GM19452 (cell line): ENCODE results near the gene PDGFRB.

Experiments used
- ATAC-seq: cut with Tn5 transposase; IDR thresholded peaks from one replicate; pipeline ENCODE4 v1.9.1; 2021; ENCODE audit not compliant: unreplicated experiment

The PDGFRB gene

GRCh38 chr5:150117945-150118560, 37.6 kb downstream of the PDGFRB start:
- ATAC-seq, result no peak

GRCh38 chr5:150116667-150117400, 38.8 kb downstream of the PDGFRB start:
- ATAC-seq, result no peak

GRCh38 chr5:150114773-150115408, 40.8 kb downstream of the PDGFRB start:
- no peak for ATAC-seq

- ATAC-seq, result no peak
Observed at GRCh38 chr5:150114102-150114641, 41.5 kb downstream of the PDGFRB start.

GRCh38 chr5:150113047-150113744, 42.4 kb downstream of the PDGFRB start:
- ATAC-seq, result no peak

GRCh38 chr5:150112201-150113046, 43.2 kb downstream of the PDGFRB start:
- no peak for ATAC-seq

GRCh38 chr5:150111122-150111521, 44.5 kb downstream of the PDGFRB start:
- ATAC-seq, result no peak

GRCh38 chr5:150109921-150110320, 45.7 kb downstream of the PDGFRB start:
- no peak for ATAC-seq

- ATAC-seq, result no peak
Observed at GRCh38 chr5:150108711-150109514, 46.7 kb downstream of the PDGFRB start.

GRCh38 chr5:150107909-150108447, 47.7 kb downstream of the PDGFRB start:
- no peak for ATAC-seq

GRCh38 chr5:150106674-150107426, 48.8 kb downstream of the PDGFRB start:
- ATAC-seq, result no peak

- no peak for ATAC-seq
Observed at GRCh38 chr5:150105928-150106615, 49.6 kb downstream of the PDGFRB start.

GRCh38 chr5:150104550-150104870, 51.1 kb downstream of the PDGFRB start:
- ATAC-seq, result no peak

GRCh38 chr5:150103678-150104549, 51.7 kb downstream of the PDGFRB start:
- no peak for ATAC-seq

- ATAC-seq, result no peak
Observed at GRCh38 chr5:150101023-150101422, 54.6 kb downstream of the PDGFRB start.

- no peak for ATAC-seq
Observed at GRCh38 chr5:150097152-150097551, 58.5 kb downstream of the PDGFRB start.

GRCh38 chr5:150092159-150092787, 63.4 kb downstream of the PDGFRB start:
- ATAC-seq, result no peak
